GM19023 (cell line): ENCODE results near the gene ATG14.

Experiments
- ATAC-seq: cut with Tn5 transposase; IDR thresholded peaks from one replicate; pipeline ENCODE4 v1.9.1; 2021; ENCODE audit warnings: mild to moderate bottlenecking, moderate library complexity; ENCODE audit not compliant: unreplicated experiment

Gene ATG14

GRCh38 chr14:55323910-55324309 lies 87.7 kb downstream of the ATG14 start:
- no peak for ATAC-seq

GRCh38 chr14:55318694-55319093 lies 92.9 kb downstream of the ATG14 start:
- ATAC-seq = no peak

- ATAC-seq = no peak
These were observed 93.9 kb downstream of the ATG14 start for GRCh38 chr14:55317542-55318306.

GRCh38 chr14:55316564-55316963 lies 95.1 kb downstream of the ATG14 start:
- ATAC-seq = no peak
